Endodermal cell (in vitro differentiated cells): Measurements from ENCODE around the gene PHF2. TPM values are rescaled to one million over a fixed set of nuclear protein-coding genes. Genes with fewer than 3 reads are reported as not detected.

Source experiments
- DNase-seq: peaks from one replicate; pipeline ENCODE4 v3.0.0-alpha.2; 2017
- H3K27ac ChIP-seq: 2 replicates; pipeline ENCODE4 v1.5.1; 2013; ENCODE audit warnings: mild to moderate bottlenecking, low read depth, low read length, moderate library complexity
- H3K27me3 ChIP-seq: 2 replicates; pipeline ENCODE4 v1.6.1; 2013; ENCODE audit warnings: mild to moderate bottlenecking, low read length, moderate library complexity; ENCODE audit not compliant: insufficient read depth, control insufficient read depth, poor library complexity, severe bottlenecking
- H3K36me3 ChIP-seq: 2 replicates; pipeline ENCODE4 v1.7.0; 2013; ENCODE audit warnings: mild to moderate bottlenecking, low read length, moderate library complexity; ENCODE audit not compliant: control insufficient read depth, insufficient read depth
- H3K4me1 ChIP-seq: one replicate; pipeline ENCODE4 v1.7.0; 2013; ENCODE audit warnings: low read length; ENCODE audit not compliant: control insufficient read depth, insufficient read depth
- H3K4me3 ChIP-seq: 2 replicates; pipeline ENCODE4 v1.5.1; 2013; ENCODE audit warnings: mild to moderate bottlenecking, low read length, moderate library complexity
- H3K9ac ChIP-seq: 2 replicates; pipeline ENCODE4 v1.6.1; 2013; ENCODE audit warnings: mild to moderate bottlenecking, low read length, moderate library complexity; ENCODE audit not compliant: poor library complexity, severe bottlenecking; ENCODE audit errors: extremely low read depth
- H3K9me3 ChIP-seq: 2 replicates; pipeline ENCODE4 v1.6.1; 2013; ENCODE audit warnings: mild to moderate bottlenecking, low read length, moderate library complexity; ENCODE audit not compliant: control insufficient read depth
- H3K27ac Mint-ChIP-seq: 2 replicates; pipeline ENCODE4 v1.8.0; 2020; ENCODE audit warnings: mixed read lengths
- H3K27me3 Mint-ChIP-seq: 2 replicates; pipeline ENCODE4 v1.8.0; 2021; ENCODE audit warnings: mild to moderate bottlenecking, mixed read lengths; ENCODE audit not compliant: insufficient read depth
- H3K36me3 Mint-ChIP-seq: 2 replicates; pipeline ENCODE4 v1.8.0; 2020; ENCODE audit warnings: low read depth, mixed read lengths
- H3K4me1 Mint-ChIP-seq: 2 replicates; pipeline ENCODE4 v1.8.0; 2020; ENCODE audit warnings: mixed read lengths
- H3K4me3 Mint-ChIP-seq: 2 replicates; pipeline ENCODE4 v1.8.0; 2020; ENCODE audit warnings: mild to moderate bottlenecking, moderate library complexity, mixed read lengths
- H3K9me3 Mint-ChIP-seq: 2 replicates; pipeline ENCODE4 v1.8.0; 2020; ENCODE audit warnings: mild to moderate bottlenecking, mixed read lengths
- WGBS, 2 experiments: methylation state at CpG; one replicate each; pipeline versions ENCODE4 v1.1.5 to v1.1.7; 2013; ENCODE audit warnings: missing lambda C conversion rate in 2 of 2, mixed read lengths in 1 of 2; ENCODE audit not compliant: insufficient coverage in 1 of 2, insufficient read length in 1 of 2; 5-methylcytosine and 5-hydroxymethylcytosine counted together
- total RNA-seq, 2 donors: library from RNA; stranded (reverse); fragmentation: NEBNext Ultra II Directional in 1 of 2; extraction: Animal tissue kit (Norgen Biotek cat#: 25700) in 1 of 2; gene quantifications; 2 replicates in 1 of 2; 3 replicates in 1 of 2; pipeline ENCODE4 v1.2.1, GENCODE V29; 2021
- TF ChIP-seq, protein P1 (sequence below): fragments of 200-600 bp; sonication (generic); conservative IDR thresholded peaks from 2 replicates; pipeline ENCODE4 v1.5.0; 2021; ENCODE audit warnings: antibody characterized with exemption, mild to moderate bottlenecking

PHF2 gene
- total RNA-seq, 2 donors from 2014 or later: 17.1 to 20.2 TPM

DNA sequence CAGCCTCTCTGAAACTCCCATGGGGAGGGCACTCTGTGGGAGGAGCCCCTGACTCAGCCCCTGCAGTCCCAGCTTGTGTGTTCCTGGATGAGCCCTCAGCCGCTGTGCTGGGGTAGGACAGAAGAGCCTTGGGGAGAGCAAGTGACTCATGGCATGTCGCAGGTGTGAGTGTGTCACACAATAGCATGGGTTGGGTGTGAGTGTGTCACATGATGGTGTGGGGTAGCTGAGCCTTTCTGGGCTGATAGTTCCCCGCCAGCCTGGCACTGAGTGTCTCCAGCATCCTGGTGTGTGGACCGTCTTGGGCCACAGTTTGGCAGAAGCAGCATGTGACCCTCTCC lies 83.4 kb downstream of the PHF2 start:
- no peaks in the 10 kb centered on the region for H3K27me3 ChIP-seq
- no peaks in the 10 kb centered on the region for H3K9me3 Mint-ChIP-seq
- 95 to 100% methylated on average over 1 to 4 of the region's 4 CpGs for WGBS, 2 experiments

DNA sequence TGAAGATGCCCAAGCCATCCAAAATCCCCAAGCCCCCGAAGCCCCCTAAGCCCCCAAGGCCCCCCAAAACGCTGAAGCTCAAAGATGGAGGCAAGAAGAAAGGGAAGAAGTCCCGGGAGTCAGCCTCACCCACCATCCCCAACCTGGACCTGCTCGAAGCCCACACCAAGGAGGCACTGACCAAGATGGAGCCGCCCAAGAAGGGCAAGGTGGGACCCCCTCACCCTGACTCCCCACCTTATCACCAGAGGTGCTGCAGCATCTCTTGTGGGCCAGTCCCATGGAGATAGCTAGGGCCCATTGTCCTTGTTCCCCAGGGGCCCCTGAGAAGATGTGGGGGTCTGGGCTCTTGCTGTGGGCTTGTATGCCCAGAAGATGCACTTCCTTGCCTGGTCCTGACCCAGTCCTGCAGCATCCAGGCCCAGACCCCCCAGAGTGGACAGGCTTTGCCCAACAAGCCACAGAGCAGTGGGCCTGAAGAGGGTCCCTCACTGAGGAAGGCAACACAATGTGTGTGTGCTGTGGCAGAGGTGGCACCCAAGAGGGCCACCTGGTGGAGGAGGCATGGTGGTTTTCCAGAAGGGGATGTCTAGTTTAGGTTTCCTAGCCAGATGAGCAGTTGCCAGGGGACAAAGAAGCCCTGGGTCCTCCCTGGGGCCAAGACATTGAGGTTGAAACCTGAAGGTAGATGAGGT lies 84.1 kb downstream of the PHF2 start:
- no peak for DNase-seq

More for the DNA sequence above, 83.4 kb downstream of the PHF2 start:
- H3K4me3 Mint-ChIP-seq: no peak overlapping the region
- Histone ChIP-seq H3K4me1 (no peaks in the 10 kb centered on the region), H3K4me3 (no peak overlapping the region), H3K27ac (no peak overlapping the region), H3K9me3 (no peaks in the 10 kb centered on the region), H3K36me3 (no peaks in the 10 kb centered on the region), H3K9ac (no peak overlapping the region)
- H3K4me1 Mint-ChIP-seq: no peaks in the 10 kb centered on the region
- DNase-seq: no peak
- H3K27me3 Mint-ChIP-seq: no peaks in the 10 kb centered on the region
- TF ChIP-seq, protein P1, sequence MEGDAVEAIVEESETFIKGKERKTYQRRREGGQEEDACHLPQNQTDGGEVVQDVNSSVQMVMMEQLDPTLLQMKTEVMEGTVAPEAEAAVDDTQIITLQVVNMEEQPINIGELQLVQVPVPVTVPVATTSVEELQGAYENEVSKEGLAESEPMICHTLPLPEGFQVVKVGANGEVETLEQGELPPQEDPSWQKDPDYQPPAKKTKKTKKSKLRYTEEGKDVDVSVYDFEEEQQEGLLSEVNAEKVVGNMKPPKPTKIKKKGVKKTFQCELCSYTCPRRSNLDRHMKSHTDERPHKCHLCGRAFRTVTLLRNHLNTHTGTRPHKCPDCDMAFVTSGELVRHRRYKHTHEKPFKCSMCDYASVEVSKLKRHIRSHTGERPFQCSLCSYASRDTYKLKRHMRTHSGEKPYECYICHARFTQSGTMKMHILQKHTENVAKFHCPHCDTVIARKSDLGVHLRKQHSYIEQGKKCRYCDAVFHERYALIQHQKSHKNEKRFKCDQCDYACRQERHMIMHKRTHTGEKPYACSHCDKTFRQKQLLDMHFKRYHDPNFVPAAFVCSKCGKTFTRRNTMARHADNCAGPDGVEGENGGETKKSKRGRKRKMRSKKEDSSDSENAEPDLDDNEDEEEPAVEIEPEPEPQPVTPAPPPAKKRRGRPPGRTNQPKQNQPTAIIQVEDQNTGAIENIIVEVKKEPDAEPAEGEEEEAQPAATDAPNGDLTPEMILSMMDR: no peak
- H3K36me3 Mint-ChIP-seq: peaks cover 16% of the 10 kb centered on the region
- H3K27ac Mint-ChIP-seq: no peak overlapping the region

DNA sequence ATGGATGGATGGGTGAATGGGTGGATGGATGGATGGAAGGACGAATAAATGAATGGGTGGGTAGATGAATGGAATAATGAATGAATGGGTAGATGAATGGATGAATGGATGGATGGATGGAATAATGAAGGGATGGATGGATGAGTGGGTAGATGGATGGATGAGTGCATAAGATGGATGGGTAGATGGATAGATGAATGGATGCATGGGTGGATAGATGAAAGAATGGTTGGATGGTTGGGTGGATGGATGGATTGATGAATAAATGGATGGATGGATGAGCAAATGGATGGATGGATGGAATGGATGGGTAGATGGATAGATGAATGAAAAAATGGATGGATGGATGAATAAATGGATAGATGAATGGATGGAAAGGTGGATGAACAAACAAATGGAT lies 85.2 kb downstream of the PHF2 start:
- Histone ChIP-seq H3K9ac (no peak overlapping the region), H3K36me3 (peaks cover 3% of the 10 kb centered on the region), H3K27ac (no peak overlapping the region), H3K4me1 (no peaks in the 10 kb centered on the region), H3K27me3 (no peaks in the 10 kb centered on the region), H3K9me3 (no peaks in the 10 kb centered on the region), H3K4me3 (no peak overlapping the region)
- H3K9me3 Mint-ChIP-seq: no peaks in the 10 kb centered on the region
- DNase-seq: no peak
- WGBS, 2 experiments: 94% methylated on average over 1 of the region's 1 CpG
- H3K4me1 Mint-ChIP-seq: no peaks in the 10 kb centered on the region
- peaks cover 23% of the 10 kb centered on the region for H3K36me3 Mint-ChIP-seq
- no peaks in the 10 kb centered on the region for H3K27me3 Mint-ChIP-seq
- no peak overlapping the region for H3K27ac Mint-ChIP-seq
- no peak overlapping the region for H3K4me3 Mint-ChIP-seq
- TF ChIP-seq, protein P1: no peak

More for the DNA sequence above, 84.1 kb downstream of the PHF2 start:
- no peaks in the 10 kb centered on the region for H3K4me1 ChIP-seq
- no peak overlapping the region for H3K4me3 ChIP-seq
- H3K9me3 Mint-ChIP-seq: no peaks in the 10 kb centered on the region
- H3K36me3 ChIP-seq: no peaks in the 10 kb centered on the region
- no peaks in the 10 kb centered on the region for H3K27me3 ChIP-seq
- WGBS, 2 experiments: 93% methylated on average over 4 of the region's 5 CpGs; no CpG with 5 or more reads in 1 of the 2 experiments
- H3K9ac ChIP-seq: no peak overlapping the region
- peaks cover 17% of the 10 kb centered on the region for H3K36me3 Mint-ChIP-seq
- no peaks in the 10 kb centered on the region for H3K4me1 Mint-ChIP-seq
- H3K27ac ChIP-seq: no peak overlapping the region
- no peaks in the 10 kb centered on the region for H3K27me3 Mint-ChIP-seq
- H3K27ac Mint-ChIP-seq: no peak overlapping the region
- no peaks in the 10 kb centered on the region for H3K9me3 ChIP-seq
- TF ChIP-seq, protein P1: no peak
- H3K4me3 Mint-ChIP-seq: no peak overlapping the region
